Epidermal melanocyte (primary cell): ENCODE measurements around the gene MVB12B.
"Not testable (repeated sequence)": the region's sequence is repeated elsewhere in the genome, so short reads cannot be mapped to it uniquely, and the experiment has no call there.

Experiments
- DNase-seq: peaks from one replicate; pipeline ENCODE4 v3.0.0; 2011; ENCODE audit warnings: low spot score; ENCODE audit not compliant: insufficient read length

MVB12B gene

GRCh38 chr9:126468141-126468825, 141.7 kb downstream of the MVB12B start:
- no peak for DNase-seq

- no peak for DNase-seq
Observed at GRCh38 chr9:126470241-126470993, 143.8 kb downstream of the MVB12B start.

GRCh38 chr9:126471084-126471624, 144.5 kb downstream of the MVB12B start:
- DNase-seq, result no peak

GRCh38 chr9:126472198-126472947, 145.7 kb downstream of the MVB12B start:
- no peak for DNase-seq

- DNase-seq, result no peak
Observed at GRCh38 chr9:126472948-126473298, 146.3 kb downstream of the MVB12B start.

- no peak for DNase-seq
Observed at GRCh38 chr9:126474206-126474765, 147.7 kb downstream of the MVB12B start.

- DNase-seq, result no peak
Observed at GRCh38 chr9:126474786-126475485, 148.3 kb downstream of the MVB12B start.

GRCh38 chr9:126475933-126476555, 149.4 kb downstream of the MVB12B start:
- DNase-seq, result no peak

GRCh38 chr9:126477432-126477831, 150.8 kb downstream of the MVB12B start:
- not testable (repeated sequence) for DNase-seq

- no peak for DNase-seq
Observed at GRCh38 chr9:126478216-126478981, 151.8 kb downstream of the MVB12B start.

- no peak for DNase-seq
Observed at GRCh38 chr9:126479515-126479914, 152.9 kb downstream of the MVB12B start.

GRCh38 chr9:126480813-126481212, 154.2 kb downstream of the MVB12B start:
- no peak for DNase-seq

- DNase-seq, result no peak
Observed at GRCh38 chr9:126481862-126482261, 155.2 kb downstream of the MVB12B start.

- no peak for DNase-seq
Observed at GRCh38 chr9:126482361-126483044, 155.9 kb downstream of the MVB12B start.

GRCh38 chr9:126483468-126484073, 156.9 kb downstream of the MVB12B start:
- DNase-seq, result no peak

GRCh38 chr9:126485662-126486061, 159.0 kb downstream of the MVB12B start:
- DNase-seq, result no peak

- DNase-seq, result no peak
Observed at GRCh38 chr9:126486276-126486675, 159.6 kb downstream of the MVB12B start.

GRCh38 chr9:126487856-126488255, 161.2 kb downstream of the MVB12B start:
- no peak for DNase-seq

- no peak for DNase-seq
Observed at GRCh38 chr9:126488310-126488709, 161.7 kb downstream of the MVB12B start.
